C4-2B (cell line): ENCODE results near the gene RB1.

Experiments used
- H3K27ac ChIP-seq: fragments of 450-650 bp; 2 replicates; pipeline ENCODE4 v1.5.1; 2017
- ZFX ChIP-seq: fragments of 450-650 bp; IDR thresholded peaks from 2 replicates; pipeline ENCODE4 v1.6.1; 2017
- TF ChIP-seq, protein P1 (sequence below): fragments of 450-650 bp; conservative IDR thresholded peaks from 2 replicates; pipeline ENCODE4 v1.5.1; 2017; ENCODE audit warnings: mild to moderate bottlenecking

The RB1 gene

DNA sequence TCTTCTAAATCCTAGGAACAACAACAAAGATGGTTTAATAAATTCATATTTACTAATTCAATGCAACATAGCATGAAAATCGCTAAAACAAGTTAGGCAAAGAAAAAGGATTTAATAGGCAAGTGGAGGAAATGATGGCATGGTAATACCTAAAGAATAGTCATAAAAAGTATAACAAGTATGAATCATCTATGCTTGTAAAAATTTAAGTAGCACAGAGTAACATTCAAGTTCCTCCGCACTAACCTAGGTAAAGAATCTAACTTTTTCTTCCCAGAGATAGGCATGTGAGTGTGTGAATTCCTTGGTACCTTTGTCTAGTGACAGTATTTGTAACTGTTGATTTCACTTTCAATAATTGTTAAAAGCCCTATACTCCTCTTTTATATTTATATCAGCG lies 186.7 kb downstream of the RB1 start:
- no peak for TF ChIP-seq ZFX
- TF ChIP-seq, protein P1, sequence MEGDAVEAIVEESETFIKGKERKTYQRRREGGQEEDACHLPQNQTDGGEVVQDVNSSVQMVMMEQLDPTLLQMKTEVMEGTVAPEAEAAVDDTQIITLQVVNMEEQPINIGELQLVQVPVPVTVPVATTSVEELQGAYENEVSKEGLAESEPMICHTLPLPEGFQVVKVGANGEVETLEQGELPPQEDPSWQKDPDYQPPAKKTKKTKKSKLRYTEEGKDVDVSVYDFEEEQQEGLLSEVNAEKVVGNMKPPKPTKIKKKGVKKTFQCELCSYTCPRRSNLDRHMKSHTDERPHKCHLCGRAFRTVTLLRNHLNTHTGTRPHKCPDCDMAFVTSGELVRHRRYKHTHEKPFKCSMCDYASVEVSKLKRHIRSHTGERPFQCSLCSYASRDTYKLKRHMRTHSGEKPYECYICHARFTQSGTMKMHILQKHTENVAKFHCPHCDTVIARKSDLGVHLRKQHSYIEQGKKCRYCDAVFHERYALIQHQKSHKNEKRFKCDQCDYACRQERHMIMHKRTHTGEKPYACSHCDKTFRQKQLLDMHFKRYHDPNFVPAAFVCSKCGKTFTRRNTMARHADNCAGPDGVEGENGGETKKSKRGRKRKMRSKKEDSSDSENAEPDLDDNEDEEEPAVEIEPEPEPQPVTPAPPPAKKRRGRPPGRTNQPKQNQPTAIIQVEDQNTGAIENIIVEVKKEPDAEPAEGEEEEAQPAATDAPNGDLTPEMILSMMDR = no peak
- no peak overlapping the region for H3K27ac ChIP-seq

DNA sequence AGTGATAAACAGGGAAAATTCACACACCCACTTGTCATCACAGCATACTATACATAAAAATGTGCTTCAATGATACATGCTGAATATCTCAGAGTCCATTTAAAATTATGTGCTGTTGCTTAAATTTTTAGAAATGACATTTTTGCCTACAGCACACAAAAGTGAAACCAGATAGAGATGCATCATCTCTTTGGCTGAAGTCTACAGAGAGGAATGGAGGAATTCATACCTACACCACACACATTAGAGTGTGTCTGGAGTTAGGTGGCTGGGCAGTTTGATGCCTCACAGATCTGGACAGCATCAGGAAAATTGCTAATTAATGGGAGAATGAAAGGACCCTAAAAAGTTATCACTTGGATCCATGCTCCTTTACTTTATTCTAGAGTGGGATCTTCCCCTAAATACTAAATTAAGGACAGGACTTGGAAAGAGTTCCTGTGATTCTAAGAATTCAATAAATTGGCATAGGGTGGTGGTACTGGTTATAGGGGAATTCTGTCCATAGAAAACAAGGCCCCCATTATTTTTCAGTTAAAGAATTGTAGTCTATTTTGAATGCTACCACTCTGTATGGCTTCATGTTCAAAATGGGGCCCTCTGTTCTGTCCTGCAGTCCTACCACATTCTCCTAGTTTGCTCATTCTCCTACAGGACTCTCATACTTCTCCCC lies 188.0 kb downstream of the RB1 start:
- no peak for TF ChIP-seq ZFX
- TF ChIP-seq, protein P1 = no peak
- no peak overlapping the region for H3K27ac ChIP-seq

DNA sequence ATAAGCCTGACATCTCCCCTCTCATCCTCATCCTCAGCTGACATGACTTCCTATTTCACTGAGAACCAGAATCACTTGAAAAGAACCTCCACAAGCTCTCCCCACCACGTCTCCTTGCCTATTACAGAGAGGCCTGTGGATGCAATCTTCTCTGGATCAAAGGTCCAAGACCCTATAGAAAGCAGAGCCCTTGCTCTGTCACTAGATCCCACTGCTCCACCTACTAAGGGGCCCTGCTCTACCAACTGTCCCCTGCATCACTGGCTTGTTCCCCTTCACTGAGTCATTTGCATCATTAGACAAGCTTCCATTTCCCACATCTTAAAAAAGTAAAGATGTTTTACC lies 188.5 kb downstream of the RB1 start:
- no peak overlapping the region for H3K27ac ChIP-seq
- TF ChIP-seq, protein P1 = no peak
- TF ChIP-seq ZFX = no peak

- TF ChIP-seq, protein P1 = no peak
- no peak for TF ChIP-seq ZFX
- no peak overlapping the region for H3K27ac ChIP-seq
Observed at GRCh38 chr13:48492470-48493065, 189.0 kb downstream of the RB1 start.

DNA sequence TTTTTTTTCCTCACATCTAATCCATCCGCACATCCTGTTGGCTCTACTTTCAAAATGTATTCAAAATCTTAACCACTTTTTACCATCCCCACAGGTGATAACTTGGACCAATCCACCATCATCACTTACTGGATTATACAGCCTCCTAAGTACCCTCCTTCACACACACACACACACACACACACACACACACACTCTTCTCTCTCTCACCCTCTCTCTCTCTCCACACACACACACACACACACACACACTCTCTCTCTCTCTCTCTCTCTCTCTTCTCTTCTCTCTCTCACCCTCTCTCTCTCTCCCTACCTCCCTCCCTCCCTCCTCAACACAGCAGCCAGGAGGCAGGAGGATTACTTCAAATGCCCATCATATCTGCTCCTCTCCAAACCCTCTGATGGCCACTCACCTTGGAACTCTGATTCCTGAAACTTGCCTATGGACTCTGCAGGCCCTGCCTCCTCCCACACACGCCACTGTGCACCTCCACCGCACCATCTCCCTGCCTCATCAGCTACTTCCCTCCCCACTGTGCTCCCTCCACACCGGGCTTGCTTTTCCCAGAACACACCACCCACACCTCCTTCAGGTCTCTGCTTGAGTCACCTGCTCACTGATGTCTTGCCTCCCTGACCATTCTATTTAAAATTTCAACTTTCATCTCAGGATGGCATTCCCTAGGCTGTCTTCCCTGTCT lies 189.7 kb downstream of the RB1 start:
- TF ChIP-seq, protein P1 = no peak
- no peak for TF ChIP-seq ZFX
- H3K27ac ChIP-seq = peak overlapping the region; percentile 59

- H3K27ac ChIP-seq = peak overlapping the region; percentile 59; the same call in 1 of the 2 replicates
- TF ChIP-seq, protein P1 = no peak
- no peak for TF ChIP-seq ZFX
Observed at GRCh38 chr13:48493851-48494250, 190.3 kb downstream of the RB1 start.

DNA sequence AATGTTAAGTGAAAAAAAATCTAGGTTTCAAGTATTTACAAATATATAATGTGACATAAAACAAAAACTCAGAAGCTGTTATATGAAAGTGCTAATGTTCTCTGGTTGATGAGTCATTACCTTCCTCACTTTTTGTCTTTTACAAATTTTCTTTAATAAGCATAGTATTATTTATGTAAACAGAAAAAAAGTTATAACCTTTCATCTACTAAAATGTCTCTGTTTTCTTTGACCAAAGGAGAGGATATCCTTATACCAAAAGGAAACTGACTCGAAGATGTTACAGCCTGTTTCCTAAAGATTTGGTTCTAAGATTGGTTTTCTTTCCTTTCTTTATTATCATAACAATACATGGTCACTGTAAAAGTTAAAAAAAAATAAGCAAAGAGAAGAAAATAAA lies 191.3 kb downstream of the RB1 start:
- no peak overlapping the region for H3K27ac ChIP-seq
- TF ChIP-seq, protein P1 = no peak
- no peak for TF ChIP-seq ZFX
